Tibial nerve (tissue), 3 donors: ENCODE data around the gene EN2.

ENCODE experiments used
- POLR2A ChIP-seq, 2 donors: fragments of 450-650 bp; IDR thresholded peaks; one replicate each; pipeline ENCODE4 v1.6.1; 2017; ENCODE audit warnings: antibody characterized with exemption in 2 of 2, mild to moderate bottlenecking in 2 of 2, moderate library complexity in 2 of 2
- TF ChIP-seq, protein P1 (sequence below), 5 experiments: fragments of 200-600 bp in 3 of 5; fragments of 450-650 bp in 2 of 5; sonication (generic) in 3 of 5; IDR thresholded peaks; one replicate each; pipeline ENCODE4 v1.5.1; 2016 to 2019; ENCODE audit warnings: antibody characterized with exemption in 5 of 5, mild to moderate bottlenecking in 3 of 5, moderate library complexity in 2 of 5

DNA sequence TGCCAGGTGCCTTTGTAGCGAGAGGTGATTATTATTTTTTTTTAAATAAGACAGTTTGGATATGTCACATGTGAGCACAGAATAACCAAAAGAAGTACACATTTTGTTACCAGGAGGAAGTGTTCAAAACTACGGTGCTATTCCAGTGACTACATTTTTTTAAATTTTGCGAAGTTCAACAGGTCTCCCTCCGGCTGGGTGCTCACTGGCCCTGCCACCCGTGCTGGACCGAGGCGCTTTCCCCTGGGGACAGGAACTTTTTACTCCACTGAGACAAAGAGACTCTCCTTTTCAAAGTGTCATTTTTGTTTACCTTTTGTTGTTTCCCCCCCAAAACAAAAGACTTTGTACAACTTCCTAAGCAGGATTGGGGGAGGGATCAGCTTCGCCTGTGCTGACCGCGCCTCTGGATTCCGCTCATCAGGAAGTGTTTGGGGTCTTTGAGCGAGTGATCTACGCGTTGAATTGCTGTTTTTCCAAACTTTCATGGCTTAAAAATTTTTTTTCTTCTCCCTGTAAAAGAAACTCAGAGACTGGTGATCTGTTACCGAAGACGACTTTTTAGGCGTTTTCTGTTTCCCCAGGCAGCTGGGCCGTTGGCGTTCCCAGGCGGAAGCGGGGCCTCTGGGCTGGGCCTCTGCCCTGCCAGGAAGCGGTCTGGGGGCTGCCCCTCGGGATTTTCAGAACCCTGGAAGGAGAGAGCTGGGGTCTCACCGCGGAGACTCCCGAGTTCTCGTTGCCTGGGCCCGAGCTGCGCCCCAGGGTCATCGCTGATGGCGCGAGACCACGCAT is 7.2 kb downstream of the EN2 start:
- TF ChIP-seq, protein P1, sequence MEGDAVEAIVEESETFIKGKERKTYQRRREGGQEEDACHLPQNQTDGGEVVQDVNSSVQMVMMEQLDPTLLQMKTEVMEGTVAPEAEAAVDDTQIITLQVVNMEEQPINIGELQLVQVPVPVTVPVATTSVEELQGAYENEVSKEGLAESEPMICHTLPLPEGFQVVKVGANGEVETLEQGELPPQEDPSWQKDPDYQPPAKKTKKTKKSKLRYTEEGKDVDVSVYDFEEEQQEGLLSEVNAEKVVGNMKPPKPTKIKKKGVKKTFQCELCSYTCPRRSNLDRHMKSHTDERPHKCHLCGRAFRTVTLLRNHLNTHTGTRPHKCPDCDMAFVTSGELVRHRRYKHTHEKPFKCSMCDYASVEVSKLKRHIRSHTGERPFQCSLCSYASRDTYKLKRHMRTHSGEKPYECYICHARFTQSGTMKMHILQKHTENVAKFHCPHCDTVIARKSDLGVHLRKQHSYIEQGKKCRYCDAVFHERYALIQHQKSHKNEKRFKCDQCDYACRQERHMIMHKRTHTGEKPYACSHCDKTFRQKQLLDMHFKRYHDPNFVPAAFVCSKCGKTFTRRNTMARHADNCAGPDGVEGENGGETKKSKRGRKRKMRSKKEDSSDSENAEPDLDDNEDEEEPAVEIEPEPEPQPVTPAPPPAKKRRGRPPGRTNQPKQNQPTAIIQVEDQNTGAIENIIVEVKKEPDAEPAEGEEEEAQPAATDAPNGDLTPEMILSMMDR (IDR thresholded peaks at IDR 0.05): no peak
- no peak for TF ChIP-seq POLR2A (IDR thresholded peaks at IDR 0.05)
